GM12872 (cell line): ENCODE results near the gene SLC16A10.

ENCODE experiments used
- TF ChIP-seq, protein P1 (sequence below): IDR thresholded peaks from 3 replicates; pipeline ENCODE4 v1.5.1; 2011; ENCODE audit warnings: low read depth, mild to moderate bottlenecking, low read length, moderate library complexity; ENCODE audit not compliant: insufficient read depth

Gene SLC16A10

DNA sequence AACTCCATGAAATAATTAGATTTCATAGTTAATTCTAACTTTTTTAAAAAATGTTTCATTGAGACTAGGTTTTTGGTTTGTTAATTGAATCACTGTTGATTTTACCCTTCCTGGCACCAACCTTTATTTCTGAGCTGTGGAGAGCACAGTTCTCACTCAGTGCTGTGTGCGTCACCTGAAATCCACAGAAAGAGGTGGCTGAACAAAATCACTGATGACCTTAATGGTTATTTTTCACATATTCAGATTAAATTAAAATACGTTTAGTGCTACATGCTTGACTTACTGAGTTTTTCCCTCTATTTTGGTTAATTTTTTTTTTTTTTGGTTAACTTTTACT is 89.4 kb downstream of the SLC16A10 start:
- TF ChIP-seq, protein P1, sequence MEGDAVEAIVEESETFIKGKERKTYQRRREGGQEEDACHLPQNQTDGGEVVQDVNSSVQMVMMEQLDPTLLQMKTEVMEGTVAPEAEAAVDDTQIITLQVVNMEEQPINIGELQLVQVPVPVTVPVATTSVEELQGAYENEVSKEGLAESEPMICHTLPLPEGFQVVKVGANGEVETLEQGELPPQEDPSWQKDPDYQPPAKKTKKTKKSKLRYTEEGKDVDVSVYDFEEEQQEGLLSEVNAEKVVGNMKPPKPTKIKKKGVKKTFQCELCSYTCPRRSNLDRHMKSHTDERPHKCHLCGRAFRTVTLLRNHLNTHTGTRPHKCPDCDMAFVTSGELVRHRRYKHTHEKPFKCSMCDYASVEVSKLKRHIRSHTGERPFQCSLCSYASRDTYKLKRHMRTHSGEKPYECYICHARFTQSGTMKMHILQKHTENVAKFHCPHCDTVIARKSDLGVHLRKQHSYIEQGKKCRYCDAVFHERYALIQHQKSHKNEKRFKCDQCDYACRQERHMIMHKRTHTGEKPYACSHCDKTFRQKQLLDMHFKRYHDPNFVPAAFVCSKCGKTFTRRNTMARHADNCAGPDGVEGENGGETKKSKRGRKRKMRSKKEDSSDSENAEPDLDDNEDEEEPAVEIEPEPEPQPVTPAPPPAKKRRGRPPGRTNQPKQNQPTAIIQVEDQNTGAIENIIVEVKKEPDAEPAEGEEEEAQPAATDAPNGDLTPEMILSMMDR = no peak

DNA sequence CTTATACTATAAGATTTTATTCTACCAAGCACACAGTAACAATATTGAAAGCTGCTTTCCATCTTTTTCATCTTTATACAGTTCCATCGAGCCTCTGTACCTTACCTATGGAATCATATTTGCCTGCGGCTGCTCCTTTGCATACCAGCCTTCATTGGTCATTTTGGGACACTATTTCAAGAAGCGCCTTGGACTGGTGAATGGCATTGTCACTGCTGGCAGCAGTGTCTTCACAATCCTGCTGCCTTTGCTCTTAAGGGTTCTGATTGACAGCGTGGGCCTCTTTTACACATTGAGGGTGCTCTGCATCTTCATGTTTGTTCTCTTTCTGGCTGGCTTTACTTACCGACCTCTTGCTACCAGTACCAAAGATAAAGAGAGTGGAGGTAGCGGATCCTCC is 89.8 kb downstream of the SLC16A10 start:
- TF ChIP-seq, protein P1 = no peak

DNA sequence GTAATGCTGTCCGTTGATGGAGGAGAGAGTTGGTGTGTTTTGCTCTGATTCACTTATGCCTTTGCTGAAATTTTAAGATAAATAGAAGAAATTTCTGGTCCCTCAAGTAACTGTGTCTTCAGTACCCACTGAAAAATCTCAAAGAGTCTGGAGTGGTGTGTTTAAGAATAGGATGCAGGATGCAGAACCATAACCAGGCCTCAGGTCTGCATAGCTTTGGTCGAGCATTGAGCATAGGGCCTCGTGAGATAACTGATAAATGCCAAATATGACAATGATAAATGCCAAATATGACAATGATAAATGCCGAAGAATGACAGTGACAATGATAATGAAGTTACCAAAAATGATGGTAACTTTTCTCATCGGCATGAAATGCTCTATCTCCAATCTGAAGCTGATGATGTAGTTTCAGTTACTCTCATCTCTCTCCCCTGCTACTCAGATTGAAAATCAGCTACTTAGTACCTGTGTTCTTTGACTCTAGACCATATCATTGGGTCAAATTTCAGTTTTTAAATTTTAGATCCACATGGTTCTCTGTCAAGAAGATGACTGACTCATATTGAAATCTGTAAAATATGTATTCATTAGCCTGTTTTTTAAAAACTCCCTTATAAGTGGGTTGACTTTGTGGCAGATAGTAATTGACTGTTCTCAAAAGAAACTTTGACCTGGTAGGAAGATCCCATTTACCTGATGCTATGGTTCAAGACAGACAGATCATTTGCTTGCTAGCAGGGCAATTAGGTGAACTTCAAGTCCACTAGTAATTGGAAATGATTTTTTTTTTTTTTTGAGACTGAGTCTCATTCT is 96.6 kb downstream of the SLC16A10 start:
- TF ChIP-seq, protein P1 = no peak

DNA sequence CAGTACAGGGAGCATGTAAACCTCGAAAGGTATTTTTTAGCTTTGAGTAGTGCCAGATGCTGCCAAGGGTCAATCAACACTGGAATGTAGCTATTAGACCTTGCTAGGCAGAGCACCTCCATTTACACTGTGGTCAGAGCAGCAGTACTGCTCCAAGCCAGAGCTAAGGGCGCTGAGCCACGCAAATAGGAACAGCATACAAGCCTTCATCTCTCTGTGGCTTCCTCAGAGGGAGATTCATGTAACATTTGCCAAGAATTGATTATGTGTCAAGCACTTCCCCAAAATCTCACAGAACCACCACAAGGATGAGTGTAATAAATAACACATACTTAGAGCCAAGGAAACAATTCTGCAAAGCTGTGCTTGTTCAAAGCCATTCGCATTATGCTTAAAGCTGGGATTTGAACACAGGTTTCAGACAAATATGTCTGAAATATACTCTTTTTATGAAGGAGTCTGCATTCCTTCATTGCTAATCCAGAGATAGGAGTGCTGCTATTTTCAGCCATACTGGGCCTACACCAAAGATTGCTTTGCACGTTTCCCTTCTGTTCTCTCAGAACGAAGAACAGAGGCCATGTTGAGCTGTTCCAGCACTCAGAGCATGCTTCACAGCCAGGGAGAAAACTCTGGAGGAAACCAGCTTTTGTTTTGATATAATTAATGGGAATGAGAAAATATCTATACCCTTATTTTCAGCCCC is 97.7 kb downstream of the SLC16A10 start:
- TF ChIP-seq, protein P1 = no peak

DNA sequence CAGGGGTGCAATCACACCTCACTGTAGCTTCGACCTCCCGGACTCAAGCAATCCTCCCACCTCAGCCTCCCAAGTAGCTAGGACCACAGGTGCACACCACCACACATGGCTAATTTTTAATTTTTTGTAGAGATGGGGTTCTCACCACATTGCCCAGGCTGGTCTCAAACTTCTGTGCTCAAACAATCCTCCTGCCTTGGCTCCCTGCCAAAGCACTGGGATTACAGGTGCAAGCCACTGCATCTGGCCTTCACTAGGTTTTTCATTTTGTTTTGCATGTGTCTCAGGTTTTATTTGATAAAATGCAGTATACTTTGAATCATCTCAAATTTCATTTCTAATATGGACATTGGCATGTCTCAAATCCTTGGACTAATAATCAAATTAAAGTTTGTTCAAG is 98.7 kb downstream of the SLC16A10 start:
- TF ChIP-seq, protein P1 = no peak

DNA sequence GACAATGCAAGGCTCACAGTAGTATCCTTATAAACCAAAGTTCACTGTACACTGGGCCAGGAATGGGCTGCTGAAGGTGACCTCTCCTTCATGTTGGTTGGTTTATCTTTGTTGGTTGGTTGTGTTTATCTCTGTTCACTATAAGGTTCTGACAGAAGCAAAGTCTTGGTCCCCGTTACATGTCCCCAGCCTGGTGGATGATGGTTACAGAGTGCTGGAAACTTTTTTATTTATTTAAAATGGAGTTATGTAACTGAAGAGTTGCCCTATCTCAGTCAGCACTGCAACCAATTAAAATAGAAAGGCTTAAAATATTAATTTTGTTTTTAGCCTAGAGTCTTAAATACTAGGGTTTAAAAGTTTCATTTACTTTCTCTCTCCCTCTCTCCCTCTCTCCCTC is 100.6 kb downstream of the SLC16A10 start:
- TF ChIP-seq, protein P1 = no peak

DNA sequence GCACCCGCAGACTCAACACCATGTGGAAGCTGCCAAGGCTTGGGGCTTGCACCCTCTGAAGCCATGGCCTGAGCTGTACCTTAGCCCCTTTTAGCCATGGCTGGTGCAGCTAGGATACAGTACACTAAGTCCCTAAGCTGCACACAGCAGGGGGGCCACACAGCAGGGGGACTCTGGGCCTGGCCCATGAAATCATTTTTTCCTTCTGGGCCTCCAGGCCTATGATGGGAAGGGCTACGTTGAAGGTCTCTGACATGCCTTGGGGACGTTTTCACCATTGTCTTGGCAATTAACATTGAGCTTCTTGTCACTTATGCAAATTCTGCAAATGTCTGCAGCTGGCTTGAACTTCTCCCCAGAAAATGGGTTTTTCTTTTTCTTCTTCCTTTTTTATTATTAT is 103.3 kb downstream of the SLC16A10 start:
- TF ChIP-seq, protein P1 = no peak
